GM19468 (cell line): ENCODE data around the gene STAG1.
"Not testable (repeated sequence)": the region's sequence is repeated elsewhere in the genome, so short reads cannot be mapped to it uniquely, and the experiment has no call there.

Experiments
- ATAC-seq: cut with Tn5 transposase; IDR thresholded peaks from one replicate; pipeline ENCODE4 v1.9.1; 2021; ENCODE audit warnings: mild to moderate bottlenecking, moderate library complexity, moderate number of reproducible peaks; ENCODE audit not compliant: unreplicated experiment; ENCODE audit errors: extremely low read depth

Gene STAG1

GRCh38 chr3:136617198-136617597 is 135.0 kb downstream of the STAG1 start:
- ATAC-seq = no peak

- ATAC-seq = no peak
Observed at GRCh38 chr3:136612512-136612911, 139.7 kb downstream of the STAG1 start.

GRCh38 chr3:136606990-136607389 is 145.2 kb downstream of the STAG1 start:
- no peak for ATAC-seq

- not testable (repeated sequence) for ATAC-seq
Observed at GRCh38 chr3:136606216-136606615, 146.0 kb downstream of the STAG1 start.

- ATAC-seq = no peak
Observed at GRCh38 chr3:136604961-136605360, 147.2 kb downstream of the STAG1 start.

GRCh38 chr3:136602818-136603217 is 149.4 kb downstream of the STAG1 start:
- no peak for ATAC-seq

GRCh38 chr3:136595913-136596697 is 156.1 kb downstream of the STAG1 start:
- no peak for ATAC-seq

- no peak for ATAC-seq
Observed at GRCh38 chr3:136586580-136586979, 165.6 kb downstream of the STAG1 start.

GRCh38 chr3:136584728-136585127 is 167.4 kb downstream of the STAG1 start:
- no peak for ATAC-seq

GRCh38 chr3:136583823-136584222 is 168.4 kb downstream of the STAG1 start:
- no peak for ATAC-seq

- ATAC-seq = no peak
Observed at GRCh38 chr3:136577791-136578190, 174.4 kb downstream of the STAG1 start.

GRCh38 chr3:136576279-136577009 is 175.7 kb downstream of the STAG1 start:
- no peak for ATAC-seq

GRCh38 chr3:136567599-136568188 is 184.5 kb downstream of the STAG1 start:
- ATAC-seq = no peak

GRCh38 chr3:136564962-136565361 is 187.2 kb downstream of the STAG1 start:
- ATAC-seq = not testable (repeated sequence)

GRCh38 chr3:136562026-136562425 is 190.2 kb downstream of the STAG1 start:
- no peak for ATAC-seq

GRCh38 chr3:136559896-136560295 is 192.3 kb downstream of the STAG1 start:
- no peak for ATAC-seq

GRCh38 chr3:136549461-136549860 is 202.7 kb downstream of the STAG1 start:
- ATAC-seq = not testable (repeated sequence)

- no peak for ATAC-seq
Observed at GRCh38 chr3:136547293-136547692, 204.9 kb downstream of the STAG1 start.

- no peak for ATAC-seq
Observed at GRCh38 chr3:136546720-136547119, 205.5 kb downstream of the STAG1 start.

GRCh38 chr3:136545664-136546268 is 206.4 kb downstream of the STAG1 start:
- no peak for ATAC-seq

- no peak for ATAC-seq
Observed at GRCh38 chr3:136544532-136544931, 207.6 kb downstream of the STAG1 start.
